ENCODE data around the gene MACROD2.

DNA sequence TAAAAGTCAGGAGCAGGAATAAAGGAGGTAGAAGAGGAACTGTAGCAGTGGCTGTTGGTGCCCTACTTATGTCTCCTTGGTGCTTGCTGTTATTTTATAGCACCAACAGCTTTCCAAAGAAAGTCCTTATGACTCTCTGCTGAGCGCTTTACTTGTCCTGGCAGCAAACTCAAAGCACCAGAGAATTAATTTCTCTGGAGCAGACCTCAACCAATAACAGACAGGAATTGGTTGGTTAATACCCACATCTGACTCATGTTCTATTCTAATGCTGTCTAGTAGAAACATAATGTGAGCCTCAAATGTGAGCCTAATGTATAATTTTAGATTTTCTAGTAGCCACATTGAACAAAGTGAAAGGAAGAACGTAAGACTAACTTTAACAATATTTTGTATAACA, 1892.1 kb downstream of the MACROD2 start:
- TF ChIP-seq, protein P1, sequence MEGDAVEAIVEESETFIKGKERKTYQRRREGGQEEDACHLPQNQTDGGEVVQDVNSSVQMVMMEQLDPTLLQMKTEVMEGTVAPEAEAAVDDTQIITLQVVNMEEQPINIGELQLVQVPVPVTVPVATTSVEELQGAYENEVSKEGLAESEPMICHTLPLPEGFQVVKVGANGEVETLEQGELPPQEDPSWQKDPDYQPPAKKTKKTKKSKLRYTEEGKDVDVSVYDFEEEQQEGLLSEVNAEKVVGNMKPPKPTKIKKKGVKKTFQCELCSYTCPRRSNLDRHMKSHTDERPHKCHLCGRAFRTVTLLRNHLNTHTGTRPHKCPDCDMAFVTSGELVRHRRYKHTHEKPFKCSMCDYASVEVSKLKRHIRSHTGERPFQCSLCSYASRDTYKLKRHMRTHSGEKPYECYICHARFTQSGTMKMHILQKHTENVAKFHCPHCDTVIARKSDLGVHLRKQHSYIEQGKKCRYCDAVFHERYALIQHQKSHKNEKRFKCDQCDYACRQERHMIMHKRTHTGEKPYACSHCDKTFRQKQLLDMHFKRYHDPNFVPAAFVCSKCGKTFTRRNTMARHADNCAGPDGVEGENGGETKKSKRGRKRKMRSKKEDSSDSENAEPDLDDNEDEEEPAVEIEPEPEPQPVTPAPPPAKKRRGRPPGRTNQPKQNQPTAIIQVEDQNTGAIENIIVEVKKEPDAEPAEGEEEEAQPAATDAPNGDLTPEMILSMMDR (IDR thresholded peaks at IDR 0.05; ENCODE audit: insufficient read depth, low read depth, low read length): no peak
- TF ChIP-seq EZH2 (IDR thresholded peaks at IDR 0.05; ENCODE audit: insufficient read depth, low read length): no peak
